Measurements from ENCODE around the gene IL17RB. TPM values are rescaled to one million over a fixed set of nuclear protein-coding genes. Genes with fewer than 3 reads are reported as not detected.

Gene IL17RB
- total RNA-seq, 1 donor from 2014 or later: 0.16 TPM

DNA sequence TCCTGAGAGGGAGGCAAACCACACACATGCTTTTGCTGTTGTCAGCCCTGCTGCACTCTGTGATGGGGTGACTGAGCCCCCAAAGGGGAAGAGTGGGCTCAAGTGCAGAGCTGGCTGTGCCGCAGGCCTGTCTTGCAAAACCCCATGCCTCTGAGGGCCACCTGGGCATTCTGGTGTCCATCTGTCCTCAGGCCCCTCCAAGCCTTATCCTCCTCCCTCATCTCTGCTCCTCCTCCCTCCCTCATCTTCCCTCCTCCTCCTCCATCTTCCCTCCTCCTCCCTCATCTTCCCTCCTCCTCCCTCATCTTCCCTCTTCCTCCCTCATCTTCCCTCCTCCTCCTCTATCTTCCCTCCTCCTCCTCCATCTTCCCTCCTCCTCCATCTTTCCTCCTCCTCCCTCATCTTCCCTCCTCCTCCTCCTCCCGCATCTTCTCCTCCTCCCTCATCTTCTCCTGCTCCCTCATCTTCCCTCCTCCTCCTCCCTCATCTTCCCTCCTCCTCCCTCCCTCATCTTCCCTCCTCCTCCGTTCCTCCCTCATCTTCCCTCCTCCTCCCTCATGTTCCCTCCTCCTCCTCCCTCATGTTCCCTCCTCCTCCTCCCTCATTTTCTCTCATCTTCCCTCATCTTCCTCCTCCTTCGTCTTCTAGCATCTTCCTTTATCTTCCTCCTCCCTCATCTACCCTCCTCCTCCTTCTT lies 40.8 kb upstream of the IL17RB start:
- peak overlapping the region; percentile 45 for H3K27ac ChIP-seq (ENCODE audit: low read depth, low read length)
- peaks cover 22% of the 10 kb centered on the region for H3K4me1 ChIP-seq (ENCODE audit: insufficient read depth, low read length)
- H3K27me3 ChIP-seq (ENCODE audit: insufficient read depth, low read length): no peaks in the 10 kb centered on the region
- H3K36me3 ChIP-seq (ENCODE audit: insufficient read depth, low read length): no peaks in the 10 kb centered on the region
- FAIRE-seq (no peak), DNase-seq (ENCODE audit: low read depth) (no peak)
- H3K9ac ChIP-seq (ENCODE audit: low read length): peak overlapping the region; percentile 16
- Mint-ChIP-seq H3K9me3 (ENCODE audit: unreplicated experiment) (no peaks in the 10 kb centered on the region), H3K36me3 (ENCODE audit: low read depth, unreplicated experiment) (no peaks in the 10 kb centered on the region), H3K4me3 (ENCODE audit: unreplicated experiment) (no peak overlapping the region), H3K27ac (ENCODE audit: unreplicated experiment) (peak overlapping the region; percentile 95), H3K4me1 (ENCODE audit: low read depth, unreplicated experiment) (peaks cover 25% of the 10 kb centered on the region), H3K27me3 (ENCODE audit: low read depth, unreplicated experiment) (peaks cover 9% of the 10 kb centered on the region)
- no peaks in the 10 kb centered on the region for H3K9me3 ChIP-seq (ENCODE audit: insufficient read depth, low read depth, low read length)
- H3K79me2 ChIP-seq (ENCODE audit: insufficient read depth, low read length): no peaks in the 10 kb centered on the region
- no peaks in the 10 kb centered on the region for H4K20me1 ChIP-seq (ENCODE audit: insufficient read depth, low read length)
- no peak overlapping the region for H3K4me3 ChIP-seq (ENCODE audit: insufficient read depth, low read depth, low read length)
- peak overlapping the region; percentile 43 for H2AFZ ChIP-seq (ENCODE audit: low read depth, low read length)
- TF ChIP-seq, protein P1, sequence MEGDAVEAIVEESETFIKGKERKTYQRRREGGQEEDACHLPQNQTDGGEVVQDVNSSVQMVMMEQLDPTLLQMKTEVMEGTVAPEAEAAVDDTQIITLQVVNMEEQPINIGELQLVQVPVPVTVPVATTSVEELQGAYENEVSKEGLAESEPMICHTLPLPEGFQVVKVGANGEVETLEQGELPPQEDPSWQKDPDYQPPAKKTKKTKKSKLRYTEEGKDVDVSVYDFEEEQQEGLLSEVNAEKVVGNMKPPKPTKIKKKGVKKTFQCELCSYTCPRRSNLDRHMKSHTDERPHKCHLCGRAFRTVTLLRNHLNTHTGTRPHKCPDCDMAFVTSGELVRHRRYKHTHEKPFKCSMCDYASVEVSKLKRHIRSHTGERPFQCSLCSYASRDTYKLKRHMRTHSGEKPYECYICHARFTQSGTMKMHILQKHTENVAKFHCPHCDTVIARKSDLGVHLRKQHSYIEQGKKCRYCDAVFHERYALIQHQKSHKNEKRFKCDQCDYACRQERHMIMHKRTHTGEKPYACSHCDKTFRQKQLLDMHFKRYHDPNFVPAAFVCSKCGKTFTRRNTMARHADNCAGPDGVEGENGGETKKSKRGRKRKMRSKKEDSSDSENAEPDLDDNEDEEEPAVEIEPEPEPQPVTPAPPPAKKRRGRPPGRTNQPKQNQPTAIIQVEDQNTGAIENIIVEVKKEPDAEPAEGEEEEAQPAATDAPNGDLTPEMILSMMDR (IDR thresholded peaks at IDR 0.05; ENCODE audit: insufficient read depth, low read depth, low read length): no peak
- TF ChIP-seq EZH2 (IDR thresholded peaks at IDR 0.05; ENCODE audit: insufficient read depth, low read length): no peak
- peak overlapping the region; percentile 69 for H3K4me2 ChIP-seq (ENCODE audit: low read length)

DNA sequence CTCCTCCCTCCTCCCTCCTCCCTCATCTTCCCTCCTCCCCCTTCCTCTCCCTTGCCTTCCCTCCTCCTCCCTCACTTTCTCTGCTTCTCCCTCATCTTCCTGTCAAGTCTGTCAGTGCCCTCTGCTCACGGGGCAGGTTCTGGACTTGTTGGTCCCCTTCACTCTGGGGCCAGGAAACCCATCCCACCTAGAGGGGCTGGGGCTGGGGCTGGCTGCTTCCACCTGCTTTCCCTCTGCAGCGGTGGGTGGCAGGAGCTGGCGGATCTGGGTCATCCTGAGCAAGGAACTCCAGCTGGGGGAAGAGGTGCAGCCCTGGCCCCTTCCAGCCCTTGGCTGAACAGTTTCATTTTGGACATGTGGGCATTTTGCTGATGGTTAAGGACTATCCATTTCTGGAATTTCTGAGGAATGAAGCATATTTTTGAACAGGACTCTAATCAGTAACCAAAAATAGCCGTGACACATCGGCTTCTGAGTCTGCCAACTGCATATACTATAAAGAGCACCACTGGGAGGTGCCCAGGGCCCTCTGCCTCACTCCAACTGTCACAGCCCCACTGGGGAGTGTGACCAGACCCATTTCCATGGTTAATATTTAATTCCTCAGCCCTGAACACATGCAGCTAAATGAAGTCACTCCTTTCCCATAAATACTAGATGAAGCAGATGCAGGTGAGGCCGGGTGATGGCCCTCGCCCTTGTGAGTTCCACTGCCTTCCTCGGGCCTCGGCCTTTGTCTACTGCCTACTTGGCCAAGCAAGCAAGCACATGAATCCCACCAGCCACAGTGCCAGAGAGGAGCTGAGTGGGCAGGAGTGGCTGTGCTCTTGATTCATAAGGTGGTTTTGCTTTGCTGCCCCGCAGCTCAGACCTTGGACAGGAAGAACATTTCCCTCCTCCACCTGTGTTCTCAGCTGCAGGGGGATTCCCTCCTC lies 39.9 kb upstream of the IL17RB start:
- Mint-ChIP-seq H3K27ac (ENCODE audit: unreplicated experiment) (peak overlapping the region; percentile 79), H3K4me3 (ENCODE audit: unreplicated experiment) (no peak overlapping the region), H3K9me3 (ENCODE audit: unreplicated experiment) (no peaks in the 10 kb centered on the region), H3K4me1 (ENCODE audit: low read depth, unreplicated experiment) (peaks cover 25% of the 10 kb centered on the region), H3K27me3 (ENCODE audit: low read depth, unreplicated experiment) (peaks cover 11% of the 10 kb centered on the region), H3K36me3 (ENCODE audit: low read depth, unreplicated experiment) (no peaks in the 10 kb centered on the region)
- Histone ChIP-seq H3K9ac (ENCODE audit: low read length) (peak overlapping the region; percentile 16), H2AFZ (ENCODE audit: low read depth, low read length) (no peak overlapping the region), H3K4me2 (ENCODE audit: low read length) (peak overlapping the region; percentile 69), H3K27me3 (ENCODE audit: insufficient read depth, low read length) (no peaks in the 10 kb centered on the region), H3K4me1 (ENCODE audit: insufficient read depth, low read length) (peaks cover 22% of the 10 kb centered on the region), H3K9me3 (ENCODE audit: insufficient read depth, low read depth, low read length) (no peaks in the 10 kb centered on the region), H3K4me3 (ENCODE audit: insufficient read depth, low read depth, low read length) (no peak overlapping the region), H3K36me3 (ENCODE audit: insufficient read depth, low read length) (no peaks in the 10 kb centered on the region), H4K20me1 (ENCODE audit: insufficient read depth, low read length) (no peaks in the 10 kb centered on the region), H3K79me2 (ENCODE audit: insufficient read depth, low read length) (no peaks in the 10 kb centered on the region), H3K27ac (ENCODE audit: low read depth, low read length) (peak overlapping the region; percentile 50)
- FAIRE-seq (peak; percentile 73), DNase-seq (ENCODE audit: low read depth) (peak; percentile 83)
- TF ChIP-seq EZH2 (IDR thresholded peaks at IDR 0.05; ENCODE audit: insufficient read depth, low read length): no peak
- TF ChIP-seq, protein P1 (IDR thresholded peaks at IDR 0.05; ENCODE audit: insufficient read depth, low read depth, low read length): no peak

Data from astrocyte (in vitro differentiated cells and primary cell).